Measurements from ENCODE around the gene DCHS1. TPM values are rescaled to one million over a fixed set of nuclear protein-coding genes. Genes with fewer than 3 reads are reported as not detected.

Gene DCHS1
- total RNA-seq, 6 donors from 2014 or later, result 9.2 to 32.2 (median 12.8) TPM

DNA sequence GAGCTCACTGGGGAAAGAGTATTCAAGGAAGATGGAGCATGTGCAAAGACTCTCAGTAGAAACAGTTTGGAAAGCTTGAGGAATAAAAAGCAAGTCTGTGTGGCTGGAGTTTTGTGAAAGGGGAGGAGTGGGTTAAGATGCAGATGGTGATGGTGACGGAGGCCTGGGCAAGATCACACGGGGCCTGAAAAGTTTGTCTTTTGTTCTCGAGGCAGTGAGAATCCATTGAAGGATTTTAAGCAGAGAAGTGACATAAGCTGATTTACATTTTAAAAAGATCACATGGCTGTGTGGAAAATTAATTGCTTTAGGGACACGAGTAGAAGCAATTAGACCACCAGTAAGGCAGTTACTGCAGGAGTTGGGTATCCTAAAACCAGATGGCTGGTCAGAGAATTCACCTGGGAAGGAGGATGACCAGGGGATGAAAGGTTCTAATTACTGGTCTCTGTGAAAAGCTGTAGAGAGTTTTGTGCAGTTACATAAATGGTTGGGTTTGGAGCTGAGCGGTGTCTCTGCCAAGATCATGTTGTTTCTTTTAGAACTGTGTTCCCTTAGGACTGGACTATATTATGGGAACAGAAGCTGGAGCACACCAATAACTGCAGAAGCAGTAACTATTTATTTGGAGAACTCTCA is 59.3 kb downstream of the DCHS1 start:
- Histone ChIP-seq H3K4me1 (peaks cover 2 to 6% (median 3%) of the 10 kb centered on the region in 4 donors), H3K4me3 (no peak overlapping the region), H3K27ac (peak overlapping the region in 1 of 4 donors; percentile 32), H3K36me3 (peaks cover 19 to 70% (median 38%) of the 10 kb centered on the region in 4 donors), H3K9me3 (no peaks in the 10 kb centered on the region), H3K27me3 (no peaks in the 10 kb centered on the region)
- 71 to 74% methylated on average over 5 of the region's 5 CpGs for WGBS, 2 donors
- DNase-seq (no peak), ATAC-seq (ENCODE audit: low FRiP score in 2 of 2) (no peak)
- TF ChIP-seq CTCF (IDR thresholded peaks at IDR 0.05) (no peak), EP300 (IDR thresholded peaks at IDR 0.05) (no peak), POLR2A (IDR thresholded peaks at IDR 0.05) (no peak), POLR2AphosphoS5 (IDR thresholded peaks at IDR 0.05) (no peak)

GRCh38 chr11:6594142-6594768 is 61.4 kb downstream of the DCHS1 start:
- Histone ChIP-seq H3K9me3 (no peaks in the 10 kb centered on the region), H3K27ac (no peak overlapping the region), H3K27me3 (no peaks in the 10 kb centered on the region), H3K4me3 (no peak overlapping the region), H3K4me1 (peaks cover 0 to 4% (median 0%) of the 10 kb centered on the region in 4 donors), H3K36me3 (peaks cover 5 to 49% (median 17%) of the 10 kb centered on the region in 4 donors)
- TF ChIP-seq POLR2A (IDR thresholded peaks at IDR 0.05) (no peak), CTCF (IDR thresholded peaks at IDR 0.05) (no peak), EP300 (IDR thresholded peaks at IDR 0.05) (no peak), POLR2AphosphoS5 (IDR thresholded peaks at IDR 0.05) (no peak)
- 52 to 73% methylated on average over 3 of the region's 3 CpGs for WGBS, 2 donors
- ATAC-seq (ENCODE audit: low FRiP score in 2 of 2) (no peak), DNase-seq (no peak)

DNA sequence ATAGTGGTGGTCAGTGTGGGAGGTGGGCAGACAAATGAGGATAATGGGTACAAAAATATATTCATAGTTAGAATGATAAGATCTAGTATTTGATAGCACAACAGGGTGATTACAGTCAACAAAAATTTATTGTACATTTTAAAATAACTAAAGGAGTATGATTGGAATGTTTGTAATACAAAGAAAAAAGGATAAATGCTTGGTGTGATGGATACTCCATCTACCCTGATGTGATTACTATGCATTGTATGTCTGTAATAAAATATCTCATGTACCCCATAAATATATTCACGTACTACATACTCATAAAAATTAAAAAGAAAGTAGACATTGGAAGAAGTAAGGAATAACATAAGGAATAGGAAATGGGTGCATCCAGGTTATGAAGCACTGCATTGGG is 67.6 kb downstream of the DCHS1 start:
- peaks cover 4 to 12% (median 8%) of the 10 kb centered on the region in 4 donors for H3K9me3 ChIP-seq
- no peaks in the 10 kb centered on the region for H3K27me3 ChIP-seq
- no peak overlapping the region for H3K4me3 ChIP-seq
- ATAC-seq (ENCODE audit: low FRiP score in 2 of 2) (no peak), DNase-seq (no peak)
- 96 to 98% methylated on average over 1 of the region's 1 CpG for WGBS, 2 donors
- TF ChIP-seq POLR2A (IDR thresholded peaks at IDR 0.05) (no peak), EP300 (IDR thresholded peaks at IDR 0.05) (no peak), CTCF (IDR thresholded peaks at IDR 0.05) (no peak), POLR2AphosphoS5 (IDR thresholded peaks at IDR 0.05) (no peak)
- no peak overlapping the region for H3K27ac ChIP-seq
- peaks cover 0 to 11% (median 3%) of the 10 kb centered on the region in 4 donors for H3K36me3 ChIP-seq
- no peaks in the 10 kb centered on the region for H3K4me1 ChIP-seq

DNA sequence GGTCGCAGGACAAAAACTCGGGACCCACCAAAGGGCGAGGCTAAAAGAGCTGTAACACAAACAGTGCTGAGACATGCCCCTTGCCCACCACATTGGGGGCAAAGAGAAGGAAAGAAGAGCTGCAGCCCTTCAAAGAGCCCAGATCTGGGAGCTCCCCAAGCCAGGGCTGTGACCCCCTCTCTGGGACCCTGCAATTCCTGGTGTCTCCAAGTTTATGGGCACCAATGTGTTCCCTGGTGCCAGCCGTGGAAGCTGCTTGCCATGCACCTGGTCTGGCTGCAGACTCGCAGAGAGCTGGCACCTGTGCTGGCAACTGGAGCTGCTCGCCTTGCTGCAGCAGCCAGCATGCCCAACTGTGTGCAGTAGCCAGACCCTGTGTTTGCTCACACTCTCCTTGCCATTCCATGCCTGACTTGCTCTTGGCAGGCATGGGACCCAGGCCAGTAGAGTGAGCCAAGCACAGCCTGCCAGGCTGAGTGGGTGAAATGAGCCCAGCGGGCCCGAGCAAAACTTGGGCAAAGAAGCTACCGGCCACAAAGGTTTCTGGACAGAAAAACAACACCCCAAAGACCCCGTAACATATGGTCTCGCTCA is 68.2 kb downstream of the DCHS1 start:
- H3K36me3 ChIP-seq, result peaks cover 0 to 10% (median 2%) of the 10 kb centered on the region in 4 donors
- 87 to 88% methylated on average over 11 of the region's 11 CpGs for WGBS, 2 donors
- peaks cover 4 to 14% (median 9%) of the 10 kb centered on the region in 4 donors for H3K9me3 ChIP-seq
- TF ChIP-seq POLR2A (IDR thresholded peaks at IDR 0.05), result no peak
- no peak for TF ChIP-seq CTCF (IDR thresholded peaks at IDR 0.05)
- TF ChIP-seq EP300 (IDR thresholded peaks at IDR 0.05), result no peak
- TF ChIP-seq POLR2AphosphoS5 (IDR thresholded peaks at IDR 0.05), result no peak
- no peak for ATAC-seq (ENCODE audit: low FRiP score in 2 of 2)
- H3K27me3 ChIP-seq, result no peaks in the 10 kb centered on the region
- no peaks in the 10 kb centered on the region for H3K4me1 ChIP-seq
- no peak for DNase-seq
- H3K4me3 ChIP-seq, result no peak overlapping the region
- no peak overlapping the region for H3K27ac ChIP-seq

Measured in upper lobe of left lung (tissue), 6 donors.